ENCODE data around the gene AAR2. TPM values are rescaled to one million over a fixed set of nuclear protein-coding genes. Genes with fewer than 3 reads are reported as not detected.

The AAR2 gene
- total and polyA plus RNA-seq, 2 donors from 2014 or later: 27.8 to 29.7 TPM

DNA sequence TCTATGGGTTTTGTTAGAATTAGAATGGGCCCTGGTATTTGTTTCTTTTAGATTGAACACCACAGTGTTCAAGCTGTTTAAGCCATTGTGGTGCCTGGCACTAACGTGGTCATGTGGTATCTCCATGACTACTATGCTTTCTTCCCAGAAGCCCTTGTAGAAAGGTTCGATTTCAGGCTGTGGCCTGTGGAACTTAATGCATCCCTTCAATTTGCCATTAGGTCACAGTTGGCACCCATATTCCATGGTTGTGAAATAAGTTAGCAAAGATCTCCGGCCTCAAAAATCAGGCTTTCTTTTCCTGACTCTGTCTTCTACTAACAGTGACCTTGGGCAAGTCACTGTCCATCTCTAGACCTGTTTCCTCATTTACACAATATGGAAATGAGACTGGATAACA, 31.3 kb upstream of the AAR2 start:
- intact Hi-C loops (cut with DNase I): no loop called here
- Histone ChIP-seq H3K9ac (ENCODE audit: low read length in 3 of 3) (no peak overlapping the region), H3K36me3 (ENCODE audit: control insufficient read depth in 2 of 3, insufficient read depth in 3 of 3, low read length in 3 of 3) (peaks cover 0 to 54% (median 35%) of the 10 kb centered on the region in 3 donors), H3K27me3 (ENCODE audit: control insufficient read depth, insufficient read depth, low read length) (no peaks in the 10 kb centered on the region), H3K4me1 (ENCODE audit: control insufficient read depth in 2 of 3, insufficient read depth in 2 of 3, low read depth in 1 of 3, low read length in 3 of 3) (no peaks in the 10 kb centered on the region), H3K27ac (ENCODE audit: low read depth in 2 of 2, low read length in 2 of 2) (no peak overlapping the region), H3K9me3 (ENCODE audit: control insufficient read depth in 2 of 3, insufficient read depth in 1 of 3, low read length in 3 of 3) (no peaks in the 10 kb centered on the region), H3K4me3 (ENCODE audit: low read length in 3 of 3) (no peak overlapping the region)
- DNase-seq: no peak
- no peak for FAIRE-seq
- TF ChIP-seq CTCF (IDR thresholded peaks at IDR 0.05; ENCODE audit: borderline replicate concordance, extremely low read depth, insufficient read depth): no peak

GRCh38 chr20:36206068-36206467, 30.2 kb upstream of the AAR2 start:
- Histone ChIP-seq H3K36me3 (ENCODE audit: control insufficient read depth in 2 of 3, insufficient read depth in 3 of 3, low read length in 3 of 3) (peaks cover 0 to 51% (median 33%) of the 10 kb centered on the region in 3 donors), H3K9me3 (ENCODE audit: control insufficient read depth in 2 of 3, insufficient read depth in 1 of 3, low read length in 3 of 3) (no peaks in the 10 kb centered on the region), H3K9ac (ENCODE audit: low read length in 3 of 3) (no peak overlapping the region), H3K27me3 (ENCODE audit: control insufficient read depth, insufficient read depth, low read length) (no peaks in the 10 kb centered on the region), H3K4me3 (ENCODE audit: low read length in 3 of 3) (no peak overlapping the region), H3K4me1 (ENCODE audit: control insufficient read depth in 2 of 3, insufficient read depth in 2 of 3, low read depth in 1 of 3, low read length in 3 of 3) (peaks cover 0 to 2% (median 0%) of the 10 kb centered on the region in 3 donors), H3K27ac (ENCODE audit: low read depth in 2 of 2, low read length in 2 of 2) (no peak overlapping the region)
- TF ChIP-seq CTCF (IDR thresholded peaks at IDR 0.05; ENCODE audit: borderline replicate concordance, extremely low read depth, insufficient read depth): no peak
- no peak for FAIRE-seq
- DNase-seq: peak in 3 of 5 donors; percentile 12 to 43 (median 30)
- intact Hi-C loops (cut with DNase I): no loop called here

DNA sequence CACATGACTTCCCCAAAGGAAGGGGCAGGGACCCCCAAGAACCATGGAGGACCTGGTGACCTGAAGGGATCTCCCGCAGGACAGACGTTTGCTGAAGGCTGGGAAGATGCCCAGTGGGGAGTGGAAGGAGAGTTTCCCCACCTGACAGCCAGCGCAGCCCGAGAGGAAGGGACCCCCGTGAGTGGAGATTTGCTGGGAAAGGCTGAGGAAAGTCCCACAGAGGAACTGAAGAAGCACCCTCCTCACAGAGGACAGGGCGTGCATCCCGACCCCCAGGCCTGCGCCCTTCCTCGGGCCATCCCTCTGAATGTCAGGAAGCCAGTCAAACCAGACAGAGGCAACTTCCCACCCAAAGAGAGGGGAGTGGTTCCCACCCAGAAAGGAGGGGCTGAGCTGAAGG, 29.6 kb upstream of the AAR2 start:
- no peak for FAIRE-seq
- intact Hi-C loops (cut with DNase I): no loop called here
- peaks cover 0 to 2% (median 0%) of the 10 kb centered on the region in 3 donors for H3K4me1 ChIP-seq (ENCODE audit: control insufficient read depth in 2 of 3, insufficient read depth in 2 of 3, low read depth in 1 of 3, low read length in 3 of 3)

More for the DNA sequence above, 29.6 kb upstream of the AAR2 start:
- DNase-seq: no peak
- Histone ChIP-seq H3K27me3 (ENCODE audit: control insufficient read depth, insufficient read depth, low read length) (no peaks in the 10 kb centered on the region), H3K4me3 (ENCODE audit: low read length in 3 of 3) (no peak overlapping the region), H3K9ac (ENCODE audit: low read length in 3 of 3) (no peak overlapping the region), H3K27ac (ENCODE audit: low read depth in 2 of 2, low read length in 2 of 2) (no peak overlapping the region), H3K36me3 (ENCODE audit: control insufficient read depth in 2 of 3, insufficient read depth in 3 of 3, low read length in 3 of 3) (peaks cover 2 to 48% (median 30%) of the 10 kb centered on the region in 3 donors), H3K9me3 (ENCODE audit: control insufficient read depth in 2 of 3, insufficient read depth in 1 of 3, low read length in 3 of 3) (no peaks in the 10 kb centered on the region)
- no peak for TF ChIP-seq CTCF (IDR thresholded peaks at IDR 0.05; ENCODE audit: borderline replicate concordance, extremely low read depth, insufficient read depth)
